GM18867 (cell line): ENCODE results near the gene NME7.

Source experiments
- ATAC-seq: cut with Tn5 transposase; IDR thresholded peaks from one replicate; pipeline ENCODE4 v1.9.1; 2021; ENCODE audit warnings: mild to moderate bottlenecking, moderate library complexity; ENCODE audit not compliant: unreplicated experiment

Gene NME7

DNA sequence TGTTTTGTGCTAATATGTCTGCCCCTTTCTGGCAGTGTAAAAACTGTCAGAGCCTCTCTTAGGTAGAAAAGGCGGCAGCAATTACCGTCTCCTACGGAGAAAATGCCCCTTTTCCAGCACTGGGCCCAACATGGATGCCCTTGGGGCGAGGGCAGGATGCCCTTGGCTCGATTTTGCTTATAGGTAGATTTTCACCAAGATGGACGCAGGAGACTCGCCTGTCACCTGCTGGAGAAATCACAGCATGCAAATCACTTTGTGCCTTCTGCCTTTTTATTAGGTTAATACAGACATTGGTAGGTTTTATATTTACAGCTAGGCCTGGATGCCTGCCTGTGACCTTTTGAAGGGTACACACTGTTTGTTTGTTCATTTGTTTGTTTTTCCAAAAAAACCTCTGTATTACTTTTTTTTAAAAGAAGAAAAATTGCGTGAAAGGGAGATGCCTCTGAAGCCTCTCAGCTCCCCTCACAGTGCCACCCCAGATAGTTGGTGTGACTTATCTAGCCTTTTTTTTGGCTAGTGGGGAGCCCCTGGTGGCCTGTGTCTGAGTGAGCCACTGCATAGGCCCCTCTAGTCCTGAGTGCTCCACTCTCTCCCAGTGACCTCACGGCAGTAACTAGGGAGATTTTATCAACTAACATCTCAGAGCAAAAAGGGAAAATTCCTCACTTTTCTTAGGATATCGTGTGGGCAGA, 258.6 kb downstream of the NME7 start:
- no peak for ATAC-seq

- no peak for ATAC-seq
Observed at GRCh38 chr1:169108223-169108622, 259.4 kb downstream of the NME7 start.

DNA sequence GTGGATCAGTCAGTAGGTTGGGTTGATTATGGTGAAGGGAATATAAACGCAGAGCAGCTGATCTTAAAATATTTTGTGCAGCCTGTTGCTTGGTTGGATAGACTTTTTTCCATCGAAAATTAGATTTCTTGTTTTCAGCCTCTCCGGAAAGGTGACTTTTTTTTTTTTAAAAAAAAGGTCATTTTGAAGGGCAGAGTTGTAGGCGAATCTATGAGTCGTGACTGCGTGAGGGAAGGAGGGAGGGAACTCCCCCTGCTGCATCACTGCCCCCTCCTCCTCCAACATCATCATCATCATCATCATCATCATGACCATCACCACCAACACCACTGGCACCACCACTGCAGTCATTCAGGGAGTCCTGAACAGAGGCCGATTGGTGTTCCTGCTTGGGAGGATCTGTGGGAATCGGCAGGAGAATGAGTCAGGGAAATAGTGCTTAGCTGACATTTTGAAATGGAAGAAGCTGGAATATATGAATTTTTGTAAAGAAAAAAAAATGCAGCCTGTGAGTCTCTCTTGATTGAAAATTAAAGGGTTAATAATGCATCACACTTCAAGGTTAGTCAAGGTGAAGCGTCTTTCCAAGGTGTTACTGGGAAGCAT, 259.9 kb downstream of the NME7 start:
- ATAC-seq, result no peak

DNA sequence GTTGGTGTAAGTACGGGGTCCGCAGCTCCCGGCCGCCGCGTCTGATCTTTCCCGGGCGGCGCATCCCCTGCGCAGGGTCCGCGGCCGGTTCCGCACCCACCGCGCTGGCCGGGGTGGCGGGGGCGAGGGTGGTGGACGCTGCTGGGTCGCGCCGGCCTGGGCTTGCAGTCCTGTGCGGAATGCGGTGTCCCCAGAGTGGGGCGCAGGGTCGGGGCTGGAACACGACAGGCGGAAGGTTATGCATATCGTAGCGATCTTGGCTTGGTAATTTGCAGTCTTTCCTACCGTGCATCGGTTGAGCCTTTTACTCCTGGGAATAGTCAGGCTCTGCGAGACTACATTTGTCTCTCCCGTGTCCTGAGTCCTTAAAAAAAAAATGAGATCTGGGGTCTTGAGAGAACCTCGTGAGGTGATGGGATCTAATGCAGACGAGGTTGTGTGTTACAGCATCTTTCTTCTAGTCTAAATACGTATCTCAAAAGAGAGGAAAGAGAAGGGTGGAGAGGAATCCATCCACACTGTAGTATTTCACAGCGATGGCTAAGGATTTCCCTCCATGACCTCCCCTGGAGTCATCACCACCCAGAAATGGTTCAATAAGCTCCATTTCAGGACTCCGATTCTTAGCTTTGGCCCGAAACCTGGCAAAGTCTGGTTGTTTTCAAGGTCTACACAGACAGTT, 260.5 kb downstream of the NME7 start:
- no peak for ATAC-seq

DNA sequence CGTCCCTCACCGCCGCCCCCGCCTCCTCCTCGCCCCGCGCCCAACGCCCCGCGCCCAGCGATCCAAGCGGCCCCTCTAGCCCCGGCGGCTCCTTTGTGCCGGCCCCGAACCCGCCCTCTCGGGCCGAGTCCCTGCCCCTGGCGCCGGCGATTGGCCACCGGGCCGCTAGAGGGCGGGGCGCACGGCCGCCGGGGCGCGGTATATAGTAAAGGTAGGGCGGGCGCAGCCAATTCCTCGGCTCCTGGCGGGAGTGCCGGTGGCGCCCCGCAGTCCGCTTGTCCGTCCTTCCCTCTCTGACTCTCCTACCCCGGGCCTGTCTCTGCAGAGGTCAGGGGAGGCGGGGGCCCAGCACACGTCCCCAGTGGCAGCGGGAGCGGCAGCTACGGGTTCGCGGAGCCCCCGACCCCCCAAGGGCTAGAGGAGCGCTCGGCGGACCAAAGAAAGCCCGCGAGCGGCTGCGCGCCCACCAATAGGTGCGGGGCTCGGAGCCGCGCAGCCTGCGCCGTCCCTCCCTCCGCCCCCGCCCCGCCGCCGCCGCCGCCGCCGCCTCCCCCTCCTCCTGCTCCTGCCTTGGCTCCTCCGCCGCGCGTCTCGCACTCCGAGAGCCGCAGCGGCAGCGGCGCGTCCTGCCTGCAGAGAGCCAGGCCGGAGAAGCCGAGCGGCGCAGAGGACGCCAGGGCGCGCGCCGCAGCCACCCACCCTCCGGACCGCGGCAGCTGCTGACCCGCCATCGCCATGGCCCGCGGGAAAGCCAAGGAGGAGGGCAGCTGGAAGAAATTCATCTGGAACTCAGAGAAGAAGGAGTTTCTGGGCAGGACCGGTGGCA, 261.3 kb downstream of the NME7 start, which contains the start of gene ATP1B1:
Gene ATP1B1, plus strand, starts transcription at position 596 of the 826 bp plus-strand sequence. Its CDS starts 140 bp downstream, at position 736.
- peak; percentile 94 for ATAC-seq

DNA sequence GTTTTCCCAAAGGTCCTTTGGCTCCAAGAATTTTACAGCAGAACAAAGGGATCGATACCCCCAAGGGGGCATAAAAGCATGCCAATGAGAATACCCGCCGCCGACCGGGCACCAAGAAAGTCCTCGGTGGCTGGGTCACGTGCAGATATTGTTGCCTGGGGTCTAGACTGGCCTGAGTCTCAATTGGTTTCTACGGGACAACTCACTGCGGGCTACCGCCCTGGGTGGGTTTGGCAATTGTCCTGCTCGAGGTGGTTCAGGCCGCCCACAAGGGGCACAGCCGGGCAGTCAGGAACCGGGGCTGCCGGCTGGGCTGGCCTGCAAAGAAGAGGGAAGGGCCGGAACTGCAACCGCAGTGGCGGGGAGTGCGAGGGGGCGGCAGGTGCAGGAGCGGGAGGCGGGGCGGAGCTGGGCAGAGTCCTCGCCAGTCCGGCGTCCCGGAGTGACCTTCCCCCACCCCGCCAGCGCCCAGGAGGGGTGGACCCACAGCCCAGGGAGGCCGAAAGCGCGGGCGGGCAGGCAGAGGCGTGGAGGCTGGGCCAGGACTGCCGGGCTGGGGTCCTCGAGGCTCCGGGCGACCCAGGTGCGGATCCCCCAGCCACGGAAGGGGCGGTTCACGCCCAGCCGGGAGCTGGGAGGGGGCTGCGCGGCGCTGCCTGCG, 262.0 kb downstream of the NME7 start:
- ATAC-seq, result peak; percentile 37

DNA sequence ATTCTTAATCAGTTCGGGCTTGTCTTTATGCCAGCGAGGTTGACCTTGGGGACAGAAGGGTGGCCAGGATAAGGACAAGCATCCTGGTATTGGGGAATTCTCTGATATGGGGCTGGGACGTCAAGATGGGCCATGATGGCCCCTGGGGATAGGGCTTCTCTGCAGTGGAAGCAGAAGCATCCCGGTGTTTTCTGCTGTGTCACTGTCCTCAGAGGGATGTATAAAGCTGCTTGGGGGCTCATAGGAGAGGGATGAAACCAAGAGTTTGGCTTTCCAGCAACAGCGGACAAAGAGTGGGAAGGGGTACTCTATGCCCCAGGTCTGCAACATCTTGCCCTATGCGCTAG, 262.5 kb downstream of the NME7 start:
- no peak for ATAC-seq

GRCh38 chr1:169103480-169103893, 264.1 kb downstream of the NME7 start:
- ATAC-seq, result no peak

DNA sequence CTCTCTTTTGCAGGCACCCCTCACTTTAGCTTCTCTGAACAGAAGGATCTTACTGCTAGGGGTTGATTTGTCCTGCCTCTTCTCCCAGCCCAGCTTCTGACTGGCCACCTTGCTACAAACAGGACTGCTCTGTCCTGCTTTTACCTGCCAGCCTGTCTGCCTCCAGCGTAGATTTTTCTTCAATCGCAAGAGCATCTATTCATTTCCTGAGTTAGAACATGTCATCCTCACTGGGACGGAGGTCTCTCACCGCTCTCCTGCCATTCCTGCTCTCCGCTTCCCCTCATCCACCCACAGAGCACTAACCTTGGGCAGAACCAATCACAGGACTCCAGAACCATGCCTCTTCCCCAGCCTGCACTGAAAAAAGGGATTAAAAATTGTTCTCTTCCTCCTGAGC, 264.6 kb downstream of the NME7 start:
- no peak for ATAC-seq

GRCh38 chr1:169102567-169102966, 265.0 kb downstream of the NME7 start:
- ATAC-seq, result no peak

GRCh38 chr1:169100651-169101088, 266.9 kb downstream of the NME7 start:
- ATAC-seq, result no peak

GRCh38 chr1:169100208-169100607, 267.4 kb downstream of the NME7 start:
- no peak for ATAC-seq

GRCh38 chr1:169099561-169099960, 268.0 kb downstream of the NME7 start:
- no peak for ATAC-seq

- no peak for ATAC-seq
Observed at GRCh38 chr1:169098380-169098779, 269.2 kb downstream of the NME7 start.

- ATAC-seq, result no peak
Observed at GRCh38 chr1:169094897-169095569, 272.6 kb downstream of the NME7 start.

GRCh38 chr1:169092399-169092798, 275.2 kb downstream of the NME7 start:
- ATAC-seq, result no peak

DNA sequence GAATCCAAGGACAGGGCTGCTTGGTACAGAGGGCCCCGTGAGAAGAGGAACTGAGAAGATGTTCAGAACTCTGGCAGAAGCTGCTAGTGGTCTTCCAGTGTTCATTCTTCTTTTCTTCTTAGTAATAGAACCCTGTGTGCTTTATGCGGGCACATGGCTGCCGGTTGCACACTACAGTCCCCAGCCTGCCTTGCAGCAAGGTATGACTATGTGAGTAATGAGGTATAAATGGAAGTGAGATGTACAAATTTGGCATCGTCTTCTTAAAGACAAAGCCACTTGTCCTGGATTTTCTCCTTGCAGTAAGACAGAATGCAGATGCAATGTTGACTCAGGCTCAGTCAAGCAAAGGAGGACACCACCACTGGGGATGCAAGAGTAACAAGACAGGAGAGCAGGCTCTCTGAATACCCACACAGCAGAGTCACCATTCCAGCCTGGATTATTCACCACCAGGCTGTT, 276.1 kb downstream of the NME7 start:
- ATAC-seq, result peak; percentile 81

DNA sequence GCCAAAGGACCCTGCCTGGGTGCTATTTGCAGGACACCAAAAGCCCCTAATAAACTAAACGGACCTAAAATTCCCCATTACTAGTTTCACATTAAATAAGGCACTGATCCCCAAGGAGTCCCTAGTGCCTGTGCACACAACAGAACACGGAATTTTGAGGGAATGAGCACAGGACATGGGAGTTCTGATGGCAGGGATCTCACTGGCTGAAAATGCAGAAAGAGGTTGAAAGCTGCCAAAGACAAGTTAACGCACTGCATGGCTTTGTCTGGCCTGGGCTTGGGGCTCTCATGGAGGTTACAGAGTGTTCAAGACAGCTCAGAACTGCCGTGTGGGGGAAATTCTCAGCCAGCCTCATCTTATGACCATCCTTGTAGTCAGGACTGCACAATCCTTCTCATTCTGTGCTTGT, 276.7 kb downstream of the NME7 start:
- ATAC-seq, result peak; percentile 52

- ATAC-seq, result no peak
Observed at GRCh38 chr1:169090308-169090899, 277.2 kb downstream of the NME7 start.

DNA sequence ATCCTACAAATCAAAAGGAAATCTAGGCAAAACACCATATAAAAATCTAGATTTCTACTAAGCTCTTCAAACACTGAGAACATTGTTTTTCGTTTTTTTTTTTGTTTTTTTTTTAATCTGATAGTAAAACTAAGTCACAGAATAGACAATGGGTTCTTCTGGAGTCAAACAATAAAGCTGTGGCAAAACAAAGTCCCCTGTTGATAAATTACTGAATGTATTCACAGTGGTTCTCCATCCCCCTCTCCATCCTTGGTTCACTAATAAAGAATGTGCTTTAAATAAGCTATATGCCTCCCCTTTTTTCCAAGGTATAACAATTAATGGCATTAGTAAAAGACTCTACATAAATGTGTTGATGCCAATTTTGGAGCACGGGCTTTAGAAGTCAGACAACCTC, 277.8 kb downstream of the NME7 start:
- no peak for ATAC-seq
